Aorta (tissue), 5 donors: ENCODE data around the gene WWOX. TPM values are rescaled to one million over a fixed set of nuclear protein-coding genes. Genes with fewer than 3 reads are reported as not detected.

Experiments
- ATAC-seq: fragments of 200-7000 bp; cut with Tn5 transposase; one replicate; pipeline ENCODE4 v1.9.1; 2022; ENCODE audit warnings: moderate library complexity; ENCODE audit not compliant: low FRiP score
- DNase-seq, 2 donors: peaks; one replicate each; pipeline ENCODE4 v3.0.0-alpha.2; 2020
- H3K27ac ChIP-seq, 2 donors: one replicate each; pipeline ENCODE4 v1.5.1; 2013; ENCODE audit warnings: low read length in 2 of 2, mild to moderate bottlenecking in 2 of 2, moderate library complexity in 2 of 2, control low read depth in 1 of 2, inconsistent platforms in 1 of 2, low read depth in 1 of 2
- H3K27me3 ChIP-seq, 2 donors: one replicate each; pipeline ENCODE4 v1.6.1; 2013; ENCODE audit warnings: control low read depth in 1 of 2, low read length in 1 of 2, mild to moderate bottlenecking in 1 of 2, moderate library complexity in 1 of 2; ENCODE audit not compliant: insufficient read depth in 2 of 2, control insufficient read depth in 1 of 2
- H3K36me3 ChIP-seq, 2 donors: one replicate each; pipeline ENCODE4 v1.6.1; 2013; ENCODE audit warnings: control low read depth in 1 of 2, low read length in 1 of 2, mild to moderate bottlenecking in 1 of 2; ENCODE audit not compliant: insufficient read depth in 2 of 2, control insufficient read depth in 1 of 2
- H3K4me1 ChIP-seq, 2 donors: one replicate each; pipeline ENCODE4 v1.6.1; 2013; ENCODE audit warnings: low read length in 2 of 2, control low read depth in 1 of 2, mild to moderate bottlenecking in 1 of 2, moderate library complexity in 1 of 2; ENCODE audit not compliant: insufficient read depth in 2 of 2, control insufficient read depth in 1 of 2
- H3K4me3 ChIP-seq, 2 donors: one replicate each; pipeline ENCODE4 v1.5.1; 2013; ENCODE audit warnings: low read length in 2 of 2, control low read depth in 1 of 2, mild to moderate bottlenecking in 1 of 2
- H3K9me3 ChIP-seq: one replicate; pipeline ENCODE4 v1.6.1; 2013; ENCODE audit warnings: mild to moderate bottlenecking, low read length; ENCODE audit not compliant: control insufficient read depth
- WGBS, 2 donors: extraction: QIAGEN DNeasy Blood & Tissue Kit; methylation state at CpG; one replicate each; pipeline ENCODE4 v1.1.7; 2013; 5-methylcytosine and 5-hydroxymethylcytosine counted together
- intact Hi-C, 2 donors: fragments of 100-400 bp; cut with DNase I; formaldehyde crosslinking; loops; one replicate each; pipeline versions ENCODE4 v1.14.2 to v1.15.0; 2022
- polyA plus RNA-seq, 2 donors: library from polyadenylated mRNA; stranded (reverse); fragments of 200-250 nt; gene quantifications; one replicate each; pipeline ENCODE4 v1.2.3, GENCODE V29; 2013
- total RNA-seq, 2 donors: library from RNA; stranded (reverse); fragmentation: NEBNext Ultra II Directional; extraction: Animal tissue kit (Norgen Biotek cat#: 25700); gene quantifications; one replicate each; pipeline ENCODE4 v1.2.1, GENCODE V29; 2021
- donor health status: healthy with polysubstance abuse.
- donor health status: Bipolar disorder and iron deficiency.
- donor health status: DM: no; HTN: no; CAD: no.
- donor health status: DM: no; HTN: no; CAD: no.
- donor health status: DM: yes; HTN: yes; CAD: no.

WWOX gene
- total and polyA plus RNA-seq, 4 donors: 11.2 to 30.9 (median 14.6) TPM

GRCh38 chr16:78163772-78164670 lies 64.6 kb downstream of the WWOX start:
- DNase-seq (no peak), ATAC-seq (no peak)
- Histone ChIP-seq H3K36me3 (no peaks in the 10 kb centered on the region), H3K27me3 (no peaks in the 10 kb centered on the region), H3K4me1 (peaks cover 0 to 2% of the 10 kb centered on the region in 2 donors), H3K4me3 (no peak overlapping the region), H3K27ac (no peak overlapping the region), H3K9me3 (peaks cover 2% of the 10 kb centered on the region)
- intact Hi-C loops: no loop called here
- whole genome bisulfite sequencing, 2 donors: 79 to 81% methylated on average over 12 of the region's 12 CpGs

GRCh38 chr16:78170494-78170933 lies 71.1 kb downstream of the WWOX start:
- WGBS, 2 donors: 78 to 81% methylated on average over 2 of the region's 2 CpGs
- Histone ChIP-seq H3K27me3 (no peaks in the 10 kb centered on the region), H3K36me3 (no peaks in the 10 kb centered on the region), H3K4me1 (peaks cover 0 to 2% of the 10 kb centered on the region in 2 donors), H3K9me3 (peaks cover 2% of the 10 kb centered on the region), H3K4me3 (no peak overlapping the region), H3K27ac (no peak overlapping the region)
- intact Hi-C loops: no loop called here
- ATAC-seq (no peak), DNase-seq (no peak)

- ATAC-seq: no peak
- WGBS, 2 donors: 56 to 66% methylated on average over 3 of the region's 3 CpGs
- intact Hi-C loops: no loop called here
These were observed 75.8 kb downstream of the WWOX start for GRCh38 chr16:78175287-78175686.

GRCh38 chr16:78176435-78176834 lies 77.0 kb downstream of the WWOX start:
- ATAC-seq (no peak), DNase-seq (no peak)
- WGBS, 2 donors: 95 to 97% methylated on average over 5 of the region's 5 CpGs
- Histone ChIP-seq H3K27ac (no peak overlapping the region), H3K27me3 (no peaks in the 10 kb centered on the region), H3K36me3 (no peaks in the 10 kb centered on the region), H3K4me1 (no peaks in the 10 kb centered on the region), H3K9me3 (peaks cover 2% of the 10 kb centered on the region), H3K4me3 (no peak overlapping the region)
- intact Hi-C loops: no loop called here

More at GRCh38 chr16:78175287-78175686, 75.8 kb downstream of the WWOX start:
- DNase-seq: no peak
- no peak overlapping the region for H3K4me3 ChIP-seq
- no peaks in the 10 kb centered on the region for H3K36me3 ChIP-seq
- no peaks in the 10 kb centered on the region for H3K4me1 ChIP-seq
- no peak overlapping the region for H3K27ac ChIP-seq
- no peaks in the 10 kb centered on the region for H3K27me3 ChIP-seq
- peaks cover 2% of the 10 kb centered on the region for H3K9me3 ChIP-seq

GRCh38 chr16:78177218-78177617 lies 77.8 kb downstream of the WWOX start:
- ATAC-seq (no peak), DNase-seq (no peak)
- H3K36me3 ChIP-seq: no peaks in the 10 kb centered on the region
- H3K9me3 ChIP-seq: peaks cover 2% of the 10 kb centered on the region
- intact Hi-C loops: no loop called here
- WGBS, 2 donors: 95 to 99% methylated on average over 5 of the region's 5 CpGs
- no peaks in the 10 kb centered on the region for H3K4me1 ChIP-seq
- H3K27ac ChIP-seq: no peak overlapping the region
- H3K4me3 ChIP-seq: no peak overlapping the region
- H3K27me3 ChIP-seq: no peaks in the 10 kb centered on the region

GRCh38 chr16:78177987-78178386 lies 78.5 kb downstream of the WWOX start:
- H3K27me3 ChIP-seq: no peaks in the 10 kb centered on the region
- intact Hi-C loops: no loop called here
- no peak overlapping the region for H3K4me3 ChIP-seq
- DNase-seq (no peak), ATAC-seq (no peak)
- WGBS, 2 donors: 65 to 66% methylated on average over 3 of the region's 3 CpGs
- peaks cover 2% of the 10 kb centered on the region for H3K9me3 ChIP-seq
- no peaks in the 10 kb centered on the region for H3K4me1 ChIP-seq
- no peak overlapping the region for H3K27ac ChIP-seq
- no peaks in the 10 kb centered on the region for H3K36me3 ChIP-seq

- no peaks in the 10 kb centered on the region for H3K27me3 ChIP-seq
- H3K4me1 ChIP-seq: no peaks in the 10 kb centered on the region
- peaks cover 2% of the 10 kb centered on the region for H3K9me3 ChIP-seq
- WGBS, 2 donors: 74 to 85% methylated on average over 4 of the region's 4 CpGs
- H3K36me3 ChIP-seq: no peaks in the 10 kb centered on the region
- ATAC-seq (no peak), DNase-seq (no peak)
- intact Hi-C loops: no loop called here
- H3K4me3 ChIP-seq: no peak overlapping the region
- no peak overlapping the region for H3K27ac ChIP-seq
These were observed 80.2 kb downstream of the WWOX start for GRCh38 chr16:78179666-78180065.

- Histone ChIP-seq H3K9me3 (peaks cover 2% of the 10 kb centered on the region), H3K36me3 (no peaks in the 10 kb centered on the region), H3K27me3 (no peaks in the 10 kb centered on the region), H3K27ac (no peak overlapping the region), H3K4me1 (no peaks in the 10 kb centered on the region), H3K4me3 (no peak overlapping the region)
- intact Hi-C loops: no loop called here
- DNase-seq (no peak), ATAC-seq (no peak)
- 85 to 91% methylated on average over 4 of the region's 4 CpGs for WGBS, 2 donors
These were observed 80.9 kb downstream of the WWOX start for GRCh38 chr16:78180349-78180748.
